Psoas muscle (tissue), 8 donors: Measurements from ENCODE around the gene UMAD1. TPM values are rescaled to one million over a fixed set of nuclear protein-coding genes. Genes with fewer than 3 reads are reported as not detected.
A peak's percentile ranks its signal among the peaks of the same experiment; 100 is the strongest.

ENCODE experiments used
- ATAC-seq, 4 donors: fragments of 200-7000 bp; cut with Tn5 transposase; one replicate each; pipeline ENCODE4 v1.9.1; 2020; ENCODE audit warnings: moderate library complexity in 3 of 4, mild to moderate bottlenecking in 2 of 4
- DNase-seq, 2 donors: peaks; one replicate each; pipeline ENCODE4 v3.0.0-alpha.2; 2020
- H3K27ac ChIP-seq: fragments of 200-600 bp; one replicate; pipeline ENCODE4 v1.8.0; 2022
- H3K27me3 ChIP-seq, 3 donors: fragments of 200-600 bp in 1 of 3; one replicate each; pipeline versions ENCODE4 v1.6.1 to v1.8.0; 2013 to 2022; ENCODE audit warnings: low read length in 2 of 3, mild to moderate bottlenecking in 2 of 3, moderate library complexity in 1 of 3; ENCODE audit not compliant: insufficient read depth in 3 of 3
- H3K36me3 ChIP-seq, 2 donors: fragments of 200-600 bp in 1 of 2; one replicate each; pipeline versions ENCODE4 v1.6.1 to v1.8.0; 2013 to 2022; ENCODE audit warnings: low read depth in 1 of 2, mild to moderate bottlenecking in 1 of 2, moderate library complexity in 1 of 2; ENCODE audit not compliant: insufficient read depth in 1 of 2
- H3K4me1 ChIP-seq: fragments of 200-600 bp; one replicate; pipeline ENCODE4 v1.8.0; 2022
- H3K4me3 ChIP-seq: fragments of 200-600 bp; one replicate; pipeline ENCODE4 v1.8.0; 2022; ENCODE audit warnings: mild to moderate bottlenecking
- H3K9me3 ChIP-seq: fragments of 200-600 bp; one replicate; pipeline ENCODE4 v1.8.0; 2022
- WGBS, 3 donors: extraction: QIAGEN DNeasy Blood & Tissue Kit; methylation state at CpG; one replicate each; pipeline versions ENCODE4 v1.1.6 to v1.1.7; 2013; 5-methylcytosine and 5-hydroxymethylcytosine counted together
- intact Hi-C, 2 donors: fragments of 100-400 bp; cut with DNase I; formaldehyde crosslinking; loops; one replicate each; pipeline versions ENCODE4 v1.11.0 to v1.14.2; 2022
- polyA plus RNA-seq, 3 donors: library from polyadenylated mRNA; stranded (reverse); fragments of 200-250 nt; gene quantifications; one replicate each; pipeline ENCODE4 v1.2.3, GENCODE V29; 2013
- total RNA-seq, 4 donors: library from RNA; stranded (reverse); fragmentation: NEBNext Ultra II Directional in 2 of 4; extraction: Animal tissue kit (Norgen Biotek cat#: 25700) in 2 of 4; gene quantifications; one replicate each; pipeline versions ENCODE4 v1.2.1 to v1.2.4, GENCODE V29; 2021 to 2023
- TF ChIP-seq, protein P1 (sequence below): fragments of 200-600 bp; IDR thresholded peaks from one replicate; pipeline ENCODE4 v1.8.0; 2022; ENCODE audit warnings: antibody characterized with exemption
- donor health status: healthy with polysubstance abuse.
- donor health status: DM: no; HTN: no; CAD: no; lungs with moderate emphysema.
- donor health status: Bipolar disorder and iron deficiency.
- donor health status: healthy.
- donor health status: DM: yes; HTN: yes; CAD: no.
- donor health status: DM: no; HTN: no; CAD: no.
- donor health status: DM: no; HTN: no; CAD: no.
- donor health status: DM: yes; HTN: yes; CAD: no.

The UMAD1 gene
- total and polyA plus RNA-seq, 7 donors: 6.2 to 19.1 (median 12.3) TPM

DNA sequence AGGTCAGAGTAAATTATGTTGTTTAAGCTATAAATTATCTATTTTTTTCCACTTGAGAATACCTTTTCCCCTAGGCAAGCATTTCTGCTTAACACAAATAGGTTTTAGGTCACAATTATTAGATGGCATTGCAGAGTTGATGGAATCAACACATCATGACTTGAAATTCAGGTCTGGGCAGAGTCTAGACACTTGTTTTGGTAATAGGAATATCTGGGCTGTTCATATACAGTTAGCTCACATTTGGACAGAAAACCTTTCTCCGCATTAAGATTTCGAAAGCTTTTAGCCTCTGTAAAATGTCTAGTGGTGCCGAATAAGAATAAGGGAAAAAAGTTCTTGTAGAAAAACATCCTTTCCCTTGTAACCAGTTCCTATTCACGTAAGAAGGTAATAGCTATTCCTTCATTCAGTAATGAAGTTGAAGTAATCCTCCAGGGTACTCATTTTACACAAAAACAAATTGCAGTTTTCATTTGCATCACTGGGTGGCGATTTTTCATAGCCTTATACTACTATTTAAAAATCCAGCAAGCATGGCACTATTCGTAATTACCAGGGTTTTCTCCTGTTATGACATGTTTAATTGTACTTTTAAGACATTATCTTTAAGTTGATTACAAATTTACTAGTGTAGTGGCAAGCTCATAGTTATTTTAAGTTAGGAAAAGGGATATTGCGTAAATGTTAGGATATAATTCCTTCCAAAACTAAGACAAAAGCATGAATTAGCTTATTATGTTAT, 40.8 kb downstream of the UMAD1 start:
- 22 to 32% (median 24%) methylated on average over 7 of the region's 7 CpGs for WGBS, 3 donors
- H3K27me3 ChIP-seq: no peaks in the 10 kb centered on the region
- H3K9me3 ChIP-seq: peaks cover 3% of the 10 kb centered on the region
- peaks cover 0 to 2% of the 10 kb centered on the region in 2 donors for H3K36me3 ChIP-seq
- TF ChIP-seq, protein P1, sequence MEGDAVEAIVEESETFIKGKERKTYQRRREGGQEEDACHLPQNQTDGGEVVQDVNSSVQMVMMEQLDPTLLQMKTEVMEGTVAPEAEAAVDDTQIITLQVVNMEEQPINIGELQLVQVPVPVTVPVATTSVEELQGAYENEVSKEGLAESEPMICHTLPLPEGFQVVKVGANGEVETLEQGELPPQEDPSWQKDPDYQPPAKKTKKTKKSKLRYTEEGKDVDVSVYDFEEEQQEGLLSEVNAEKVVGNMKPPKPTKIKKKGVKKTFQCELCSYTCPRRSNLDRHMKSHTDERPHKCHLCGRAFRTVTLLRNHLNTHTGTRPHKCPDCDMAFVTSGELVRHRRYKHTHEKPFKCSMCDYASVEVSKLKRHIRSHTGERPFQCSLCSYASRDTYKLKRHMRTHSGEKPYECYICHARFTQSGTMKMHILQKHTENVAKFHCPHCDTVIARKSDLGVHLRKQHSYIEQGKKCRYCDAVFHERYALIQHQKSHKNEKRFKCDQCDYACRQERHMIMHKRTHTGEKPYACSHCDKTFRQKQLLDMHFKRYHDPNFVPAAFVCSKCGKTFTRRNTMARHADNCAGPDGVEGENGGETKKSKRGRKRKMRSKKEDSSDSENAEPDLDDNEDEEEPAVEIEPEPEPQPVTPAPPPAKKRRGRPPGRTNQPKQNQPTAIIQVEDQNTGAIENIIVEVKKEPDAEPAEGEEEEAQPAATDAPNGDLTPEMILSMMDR: peak; percentile 68
- H3K27ac ChIP-seq: peak overlapping the region; percentile 76
- peaks cover 17% of the 10 kb centered on the region for H3K4me1 ChIP-seq
- ATAC-seq (peak; percentile 71 to 93 (median 85)), DNase-seq (no peak)
- peak overlapping the region; percentile 38 for H3K4me3 ChIP-seq
- intact Hi-C loops: loop anchor here (2.0 to 10.0 kb wide), 6 partner anchors 36 to 536 kb away; partner anchors contain the start of genes GLCCI1 (in 1 of the 2) and RPA3 (in 1 of the 2)

GRCh38 chr7:7681936-7682329, 41.4 kb downstream of the UMAD1 start:
- no peak for DNase-seq
- H3K27ac ChIP-seq: peak overlapping the region; percentile 76
- TF ChIP-seq, protein P1: no peak
- peak in 2 of 4 donors; percentile 47 to 52 for ATAC-seq
- no peaks in the 10 kb centered on the region for H3K27me3 ChIP-seq
- H3K9me3 ChIP-seq: peaks cover 3% of the 10 kb centered on the region
- H3K4me3 ChIP-seq: peak overlapping the region; percentile 38
- intact Hi-C loops: loop anchor here (2.0 to 10.0 kb wide), 6 partner anchors 35 to 535 kb away; partner anchors contain the start of genes GLCCI1 (in 1 of the 2) and RPA3 (in 1 of the 2)
- H3K36me3 ChIP-seq: no peaks in the 10 kb centered on the region
- peaks cover 17% of the 10 kb centered on the region for H3K4me1 ChIP-seq

- H3K27me3 ChIP-seq: no peaks in the 10 kb centered on the region
- 20 to 35% (median 30%) methylated on average over 5 of the region's 5 CpGs for WGBS, 3 donors
- peaks cover 2% of the 10 kb centered on the region for H3K9me3 ChIP-seq
- no peaks in the 10 kb centered on the region for H3K36me3 ChIP-seq
- H3K27ac ChIP-seq: no peak overlapping the region
- intact Hi-C loops: loop anchor here (5.0 to 10.0 kb wide), 5 partner anchors 34 to 534 kb away; partner anchors contain the start of genes GLCCI1 (in 1 of the 2) and RPA3 (in 1 of the 2)
- no peak for DNase-seq
- ATAC-seq: no peak
- peaks cover 23% of the 10 kb centered on the region for H3K4me1 ChIP-seq
- H3K4me3 ChIP-seq: peak overlapping the region; percentile 27
- TF ChIP-seq, protein P1: no peak
These were observed 42.3 kb downstream of the UMAD1 start for GRCh38 chr7:7682861-7683260.

- no peaks in the 10 kb centered on the region for H3K9me3 ChIP-seq
- peaks cover 29% of the 10 kb centered on the region for H3K4me1 ChIP-seq
- WGBS, 3 donors: 45 to 55% (median 46%) methylated on average over 2 of the region's 2 CpGs
- TF ChIP-seq, protein P1: no peak
- H3K36me3 ChIP-seq: no peaks in the 10 kb centered on the region
- peak overlapping the region; percentile 79 for H3K27ac ChIP-seq
- intact Hi-C loops: loop anchor here (10.0 kb wide), 2 partner anchors 178 to 278 kb away; partner anchors contain the start of gene GLCCI1 (in 1 of the 2)
- no peak for ATAC-seq
- no peak overlapping the region for H3K4me3 ChIP-seq
- no peak for DNase-seq
- H3K27me3 ChIP-seq: no peaks in the 10 kb centered on the region
These were observed 46.4 kb downstream of the UMAD1 start for GRCh38 chr7:7686811-7687508.
